HCT116 (cell line): ENCODE results near the gene DHRS12. TPM values are rescaled to one million over a fixed set of nuclear protein-coding genes. Genes with fewer than 3 reads are reported as not detected.
"Not testable (repeated sequence)": the region's sequence is repeated elsewhere in the genome, so short reads cannot be mapped to it uniquely, and the experiment has no call there.

Experiments
- ATAC-seq: fragments of 200-7000 bp; cut with Tn5 transposase; 2 replicates; pipeline ENCODE4 v1.9.1; 2020; ENCODE audit warnings: mild to moderate bottlenecking, moderate library complexity
- BruUV-seq: library from RNA; stranded (reverse); fragments of 400-500 nt; replicated peaks from 2 replicates; lab custom pipeline; 2021; lab: Mats Ljungman, UMichigan
- CTCF ChIA-PET: fragments of 300-600 bp; sonication (Branson Sonifier 250); formaldehyde crosslinking; loops from one replicate; lab custom pipeline; 2021; ENCODE audit warnings: antibody characterized with exemption; lab: Charles Lee
- POLR2A ChIA-PET: fragments of 300-600, 350-600 bp; sonication (Branson Sonifier 250); formaldehyde crosslinking; loops from one replicate; lab custom pipeline; 2021; ENCODE audit warnings: antibody characterized with exemption; lab: Charles Lee
- RAD21 ChIA-PET, 2 experiments: fragments of 300-600 bp; sonication (Branson Sonifier 250); formaldehyde crosslinking; loops; one replicate each; lab custom pipeline; 2023; ENCODE audit warnings: low total read pairs in 2 of 2; ENCODE audit not compliant: uncharacterized antibody in 2 of 2, unreplicated experiment in 2 of 2, low non-redundant PET in 1 of 2; lab: Charles Lee
- DNase-seq: peaks from one replicate; pipeline ENCODE4 v3.0.0-alpha.2; 2010; ENCODE audit warnings: low read depth, low spot score
- H2AFZ ChIP-seq: fragments of 200-600 bp; shearing (Covaris generic), sonication (generic); 2 replicates; pipeline ENCODE4 v1.6.1; 2017; ENCODE audit warnings: low read depth, mixed run types, mixed read lengths, antibody characterized with exemption, low read length; ENCODE audit not compliant: poor library complexity, severe bottlenecking
- H3K27ac ChIP-seq: 2 replicates; pipeline ENCODE4 v1.5.1; 2012; ENCODE audit warnings: low read depth, low read length
- H3K27me3 ChIP-seq: fragments of 200-600 bp; sonication (generic); 2 replicates; pipeline ENCODE4 v1.6.1; 2016; ENCODE audit warnings: mixed run types, low read length, mixed read lengths; ENCODE audit not compliant: insufficient read depth
- H3K36me3 ChIP-seq, 2 experiments: fragments of 200-500 bp in 1 of 2; fragments of 200-600 bp in 1 of 2; sonication (Bioruptor generic) in 1 of 2; sonication (generic) in 1 of 2; 2 replicates each; pipeline versions ENCODE4 v1.5.1 to v1.6.1; 2014 to 2016; ENCODE audit warnings: low read length in 2 of 2, inconsistent platforms in 1 of 2, mixed read lengths in 1 of 2, mixed run types in 1 of 2; ENCODE audit not compliant: insufficient read depth in 2 of 2, control insufficient read depth in 1 of 2
- H3K4me1 ChIP-seq, 2 experiments: fragments of 200-600 bp in 1 of 2; sonication (generic) in 1 of 2; 2 replicates each; pipeline versions ENCODE4 v1.5.1 to v1.6.1; 2012 to 2017; ENCODE audit warnings: low read length in 2 of 2, inconsistent platforms in 1 of 2, mild to moderate bottlenecking in 1 of 2, mixed read lengths in 1 of 2, mixed run types in 1 of 2, moderate library complexity in 1 of 2; ENCODE audit not compliant: insufficient read depth in 2 of 2, control insufficient read depth in 1 of 2
- H3K4me2 ChIP-seq: fragments of 200-600 bp; sonication (generic); 2 replicates; pipeline ENCODE4 v1.6.1; 2017; ENCODE audit warnings: mixed run types, low read length, mixed read lengths
- H3K4me3 ChIP-seq, 2 experiments: fragments of 200-600 bp in 1 of 2; sonication (generic) in 1 of 2; replicated peaks in 1 of 2; 2 replicates each; pipeline ENCODE4 v1.5.1; 2011 to 2016; ENCODE audit warnings: low read length in 2 of 2, control low read depth in 1 of 2, low read depth in 1 of 2, mild to moderate bottlenecking in 1 of 2, mixed read lengths in 1 of 2, mixed run types in 1 of 2
- H3K79me2 ChIP-seq: fragments of 200-600 bp; sonication (generic); 2 replicates; pipeline ENCODE4 v1.6.1; 2017; ENCODE audit warnings: mild to moderate bottlenecking, mixed run types, low read length, moderate library complexity, mixed read lengths; ENCODE audit not compliant: insufficient read depth
- H3K9ac ChIP-seq: fragments of 200-600 bp; sonication (generic); 2 replicates; pipeline ENCODE4 v1.6.1; 2016; ENCODE audit warnings: low read length, mixed read lengths
- H3K9me2 ChIP-seq: fragments of 200-600 bp; sonication (generic), shearing (Covaris generic); 2 replicates; pipeline ENCODE4 v1.6.1; 2017; ENCODE audit warnings: mixed run types, mild to moderate bottlenecking, moderate library complexity; ENCODE audit not compliant: insufficient read depth
- H3K9me3 ChIP-seq, 2 experiments: fragments of 200-500 bp in 1 of 2; fragments of 200-600 bp in 1 of 2; sonication (Bioruptor generic) in 1 of 2; sonication (generic) in 1 of 2; 2 replicates each; pipeline ENCODE4 v1.6.1; 2014 to 2017; ENCODE audit warnings: low read length in 2 of 2, mixed read lengths in 2 of 2, inconsistent platforms in 1 of 2, low read depth in 1 of 2, mild to moderate bottlenecking in 1 of 2, mixed run types in 1 of 2, moderate library complexity in 1 of 2; ENCODE audit not compliant: control insufficient read depth in 1 of 2, insufficient read depth in 1 of 2
- H4K20me1 ChIP-seq: fragments of 200-600 bp; sonication (generic), shearing (Covaris generic); 2 replicates; pipeline ENCODE4 v1.6.1; 2017; ENCODE audit warnings: mixed run types, mild to moderate bottlenecking, moderate library complexity; ENCODE audit not compliant: insufficient read depth
- ELF1 ChIP-seq: IDR thresholded peaks from 2 replicates; pipeline ENCODE4 v1.6.1; 2012; ENCODE audit warnings: low read depth, borderline replicate concordance
- FOSL1 ChIP-seq: IDR thresholded peaks from 2 replicates; pipeline ENCODE4 v1.6.1; 2012; ENCODE audit warnings: low read depth
- MAX ChIP-seq: IDR thresholded peaks from 2 replicates; pipeline ENCODE4 v1.6.1; 2012
- RAD21 ChIP-seq: IDR thresholded peaks from 2 replicates; pipeline ENCODE4 v1.6.1; 2012; ENCODE audit warnings: low read depth, mild to moderate bottlenecking
- ZBTB33 ChIP-seq: IDR thresholded peaks from 2 replicates; pipeline ENCODE4 v1.6.1; 2011; ENCODE audit warnings: mild to moderate bottlenecking, low read length, moderate library complexity; ENCODE audit not compliant: insufficient replicate concordance; ENCODE audit errors: extremely low read depth
- intact Hi-C: fragments of 100-400 bp; cut with micrococcal nuclease; formaldehyde crosslinking; loops from 2 replicates; pipeline ENCODE4 v1.10.0; 2022
- total RNA-seq: library from RNA; stranded (reverse); gene quantifications from one replicate; pipeline ENCODE4 v1.2.1, GENCODE V29; 2021; ENCODE audit not compliant: unreplicated experiment

DHRS12 gene
- total RNA-seq, 1 experiment from 2014 or later = 3.9 TPM

GRCh38 chr13:51825165-51825592 lies 21.2 kb upstream of the DHRS12 start:
- no peak for TF ChIP-seq RAD21
- no peak for TF ChIP-seq ELF1
- TF ChIP-seq ZBTB33 = no peak
- no peak for TF ChIP-seq MAX
- no peak for TF ChIP-seq FOSL1
- BruUV-seq = no TSS peak
- Histone ChIP-seq H3K27me3 (peaks cover 14% of the 10 kb centered on the region; the same call in 1 of the 2 replicates), H3K4me3 (no peak overlapping the region), H3K79me2 (no peaks in the 10 kb centered on the region), H3K4me2 (no peak overlapping the region), H3K4me1 (no peaks in the 10 kb centered on the region), H3K9me3 (no peaks in the 10 kb centered on the region), H3K9me2 (no peaks in the 10 kb centered on the region), H3K9ac (no peak overlapping the region), H2AFZ (no peak overlapping the region), H3K36me3 (no peaks in the 10 kb centered on the region), H4K20me1 (no peaks in the 10 kb centered on the region), H3K27ac (no peak overlapping the region)
- ChIA-PET POLR2A (no interaction called here), RAD21 (no interaction called here), CTCF (no interaction called here)
- intact Hi-C loops = no loop called here
- no peak for ATAC-seq
- no peak for DNase-seq

DNA sequence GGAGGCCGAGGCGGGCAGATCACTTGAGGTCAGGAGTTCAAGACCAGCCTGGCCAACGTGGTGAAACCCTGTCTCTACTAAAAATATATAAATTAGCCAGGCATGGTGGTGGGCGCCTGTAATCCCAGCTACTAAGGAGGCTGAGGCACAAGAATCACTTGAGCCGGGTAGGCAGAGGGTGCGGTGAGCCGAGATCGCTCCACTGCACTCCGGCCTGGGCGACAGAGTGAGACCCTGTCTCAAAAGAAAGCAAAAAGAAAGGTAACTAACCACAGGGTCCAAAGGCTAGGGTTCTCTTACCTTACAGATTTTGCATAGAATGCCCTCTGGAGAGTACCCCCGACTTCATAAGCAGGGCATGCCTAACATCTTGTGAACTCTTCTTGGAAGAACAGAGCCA lies 20.7 kb upstream of the DHRS12 start:
- H4K20me1 ChIP-seq, H2AFZ ChIP-seq, H3K4me1 ChIP-seq, DNase-seq, H3K4me3 ChIP-seq, H3K9ac ChIP-seq, H3K4me2 ChIP-seq, BruUV-seq, ATAC-seq, RAD21 ChIA-PET, intact Hi-C loops, POLR2A ChIA-PET, H3K9me2 ChIP-seq, H3K79me2 ChIP-seq, H3K27ac ChIP-seq, CTCF ChIA-PET, H3K36me3 ChIP-seq, H3K9me3 ChIP-seq: not testable (repeated sequence)
- peaks cover 14% of the 10 kb centered on the region; the same call in 1 of the 2 replicates for H3K27me3 ChIP-seq
